Liver (tissue), 3 donors: Measurements from ENCODE around the gene PARD3.
"Not testable (repeated sequence)": the region's sequence is repeated elsewhere in the genome, so short reads cannot be mapped to it uniquely, and the experiment has no call there.

Source experiments
- ATF3 ChIP-seq: IDR thresholded peaks from 2 replicates; pipeline ENCODE4 v1.6.1; 2016; ENCODE audit warnings: antibody characterized with exemption
- CTCF ChIP-seq: fragments of 150-350 bp; IDR thresholded peaks from 2 replicates; pipeline ENCODE4 v1.5.1; 2017; ENCODE audit warnings: improper control_type of control experiment, low read depth, low read length; ENCODE audit not compliant: missing input control
- EGR1 ChIP-seq, 2 donors: IDR thresholded peaks; 2 replicates each; pipeline ENCODE4 v1.6.1; 2016 to 2018; ENCODE audit warnings: antibody characterized with exemption in 2 of 2, low read depth in 2 of 2
- FOXA1 ChIP-seq: IDR thresholded peaks from 2 replicates; pipeline ENCODE4 v1.6.1; 2016; ENCODE audit warnings: antibody characterized with exemption
- GABPA ChIP-seq, 2 donors: IDR thresholded peaks in 1 of 2; conservative IDR thresholded peaks in 1 of 2; 2 replicates each; pipeline ENCODE4 v1.6.1; 2016; ENCODE audit warnings: antibody characterized with exemption in 2 of 2, mild to moderate bottlenecking in 1 of 2, moderate library complexity in 1 of 2
- JUND ChIP-seq, 2 donors: IDR thresholded peaks; 2 replicates each; pipeline ENCODE4 v1.6.1; 2016; ENCODE audit warnings: antibody characterized with exemption in 2 of 2
- MAX ChIP-seq: IDR thresholded peaks from 2 replicates; pipeline ENCODE4 v1.6.1; 2016; ENCODE audit warnings: antibody characterized with exemption
- RAD21 ChIP-seq, 2 donors: IDR thresholded peaks; 2 replicates each; pipeline ENCODE4 v1.6.1; 2016; ENCODE audit warnings: antibody characterized with exemption in 2 of 2, mild to moderate bottlenecking in 2 of 2
- REST ChIP-seq: IDR thresholded peaks from 2 replicates; pipeline ENCODE4 v1.6.1; 2016; ENCODE audit warnings: antibody characterized with exemption, mild to moderate bottlenecking
- SP1 ChIP-seq: IDR thresholded peaks from 2 replicates; pipeline ENCODE4 v1.6.1; 2018; ENCODE audit warnings: antibody characterized with exemption, mild to moderate bottlenecking
- TAF1 ChIP-seq: conservative IDR thresholded peaks from 2 replicates; pipeline ENCODE4 v1.6.1; 2016; ENCODE audit warnings: antibody characterized with exemption, mild to moderate bottlenecking
- YY1 ChIP-seq: IDR thresholded peaks from 2 replicates; pipeline ENCODE4 v1.6.1; 2016; ENCODE audit warnings: antibody characterized with exemption, mild to moderate bottlenecking
- ZBTB33 ChIP-seq: IDR thresholded peaks from 2 replicates; pipeline ENCODE4 v1.6.1; 2016; ENCODE audit warnings: antibody characterized with exemption
- donor health status: healthy.
- donor health status: healthy.

GRCh38 chr10:34741087-34741486 is 74.0 kb downstream of the PARD3 start:
- TF ChIP-seq EGR1 (IDR thresholded peaks at IDR 0.05; ENCODE audit: low read depth in 2 of 2); CTCF; GABPA (IDR thresholded peaks at IDR 0.05 in 1 of 2, conservative IDR thresholded peaks at IDR 0.05 in 1 of 2); JUND (IDR thresholded peaks at IDR 0.05); ZBTB33; FOXA1; YY1; SP1; REST; TAF1; RAD21 (IDR thresholded peaks at IDR 0.05); MAX; ATF3: not testable (repeated sequence)
